MCF 10A (cell line): Measurements from ENCODE around the gene NRDE2. TPM values are rescaled to one million over a fixed set of nuclear protein-coding genes. Genes with fewer than 3 reads are reported as not detected.
A peak's percentile ranks its signal among the peaks of the same experiment; 100 is the strongest.

ENCODE experiments used
- BruUV-seq: library from RNA; stranded (reverse); fragments of 400-500 nt; replicated peaks from 2 replicates; lab custom pipeline; 2021; lab: Mats Ljungman, UMichigan
- CTCF ChIA-PET: fragments of 300-600 bp; sonication (Branson Sonifier 250); formaldehyde crosslinking; extraction: SDS; loops from one replicate; lab custom pipeline; 2021; ENCODE audit warnings: antibody characterized with exemption, inconsistent platforms; lab: Yijun Ruan, JAX
- POLR2A ChIA-PET: fragments of 300-600, 350-650 bp; sonication (Branson Sonifier 250); formaldehyde crosslinking; extraction: SDS; loops from one replicate; lab custom pipeline; 2020; ENCODE audit warnings: antibody characterized with exemption, inconsistent platforms; lab: Yijun Ruan, JAX
- DNase-seq: peaks from one replicate; pipeline ENCODE4 v3.0.0-alpha.2; 2018; ENCODE audit not compliant: unreplicated experiment
- H3K27ac Mint-ChIP-seq: one replicate; pipeline ENCODE4 v1.8.0; 2022; ENCODE audit warnings: mild to moderate bottlenecking, low read depth, mixed read lengths; ENCODE audit not compliant: unreplicated experiment
- H3K27me3 Mint-ChIP-seq: one replicate; pipeline ENCODE4 v1.8.0; 2022; ENCODE audit warnings: mixed read lengths; ENCODE audit not compliant: insufficient read depth, unreplicated experiment
- H3K36me3 Mint-ChIP-seq: one replicate; pipeline ENCODE4 v1.8.0; 2022; ENCODE audit warnings: mild to moderate bottlenecking, moderate library complexity, mixed read lengths; ENCODE audit not compliant: insufficient read depth, unreplicated experiment
- H3K4me1 Mint-ChIP-seq: one replicate; pipeline ENCODE4 v1.8.0; 2022; ENCODE audit warnings: mixed read lengths; ENCODE audit not compliant: insufficient read depth, unreplicated experiment
- H3K4me3 Mint-ChIP-seq: one replicate; pipeline ENCODE4 v1.8.0; 2022; ENCODE audit warnings: mild to moderate bottlenecking, moderate library complexity, mixed read lengths; ENCODE audit not compliant: unreplicated experiment
- H3K9me3 Mint-ChIP-seq: one replicate; pipeline ENCODE4 v1.8.0; 2022; ENCODE audit warnings: mixed read lengths; ENCODE audit not compliant: unreplicated experiment
- CTCF ChIP-seq: fragments of 200-600 bp; IDR thresholded peaks from one replicate; pipeline ENCODE4 v1.8.0; 2022; ENCODE audit warnings: antibody characterized with exemption, mild to moderate bottlenecking; ENCODE audit not compliant: unreplicated experiment
- intact Hi-C: fragments of 100-400 bp; cut with micrococcal nuclease; formaldehyde crosslinking; loops from 2 replicates; pipeline ENCODE4 v1.14.1; 2022
- total RNA-seq: library from RNA; stranded (reverse); gene quantifications from 2 replicates; pipeline ENCODE4 v1.2.3, GENCODE V29; 2022

NRDE2 gene
- total RNA-seq, 1 experiment from 2014 or later, result 16.5 TPM

GRCh38 chr14:90295870-90296516 lies 35.7 kb downstream of the NRDE2 start:
- Mint-ChIP-seq H3K4me3 (no peak overlapping the region), H3K36me3 (peaks cover 68% of the 10 kb centered on the region), H3K4me1 (no peaks in the 10 kb centered on the region), H3K27ac (no peak overlapping the region), H3K27me3 (no peaks in the 10 kb centered on the region), H3K9me3 (no peaks in the 10 kb centered on the region)
- no peak for TF ChIP-seq CTCF
- ChIA-PET CTCF (interaction anchor here (1.1 to 2.4 kb wide), 2 partner anchors 86 to 401 kb away, joined by 3 to 5 read pairs; no protein-coding TSS in a partner anchor), POLR2A (no interaction called here)
- intact Hi-C loops, result no loop called here
- BruUV-seq, result no TSS peak
- no peak for DNase-seq

- no TSS peak for BruUV-seq
- Mint-ChIP-seq H3K27ac (no peak overlapping the region), H3K4me1 (no peaks in the 10 kb centered on the region), H3K36me3 (peaks cover 68% of the 10 kb centered on the region), H3K9me3 (no peaks in the 10 kb centered on the region), H3K27me3 (no peaks in the 10 kb centered on the region), H3K4me3 (no peak overlapping the region)
- DNase-seq, result no peak
- no peak for TF ChIP-seq CTCF
- POLR2A ChIA-PET, result no interaction called here
- intact Hi-C loops, result no loop called here
- CTCF ChIA-PET, result interaction anchor here (2.4 kb wide), 1 partner anchor 402 kb away, joined by 5 read pairs; no protein-coding TSS in a partner anchor
Measured at GRCh38 chr14:90294872-90295271, 36.9 kb downstream of the NRDE2 start.

DNA sequence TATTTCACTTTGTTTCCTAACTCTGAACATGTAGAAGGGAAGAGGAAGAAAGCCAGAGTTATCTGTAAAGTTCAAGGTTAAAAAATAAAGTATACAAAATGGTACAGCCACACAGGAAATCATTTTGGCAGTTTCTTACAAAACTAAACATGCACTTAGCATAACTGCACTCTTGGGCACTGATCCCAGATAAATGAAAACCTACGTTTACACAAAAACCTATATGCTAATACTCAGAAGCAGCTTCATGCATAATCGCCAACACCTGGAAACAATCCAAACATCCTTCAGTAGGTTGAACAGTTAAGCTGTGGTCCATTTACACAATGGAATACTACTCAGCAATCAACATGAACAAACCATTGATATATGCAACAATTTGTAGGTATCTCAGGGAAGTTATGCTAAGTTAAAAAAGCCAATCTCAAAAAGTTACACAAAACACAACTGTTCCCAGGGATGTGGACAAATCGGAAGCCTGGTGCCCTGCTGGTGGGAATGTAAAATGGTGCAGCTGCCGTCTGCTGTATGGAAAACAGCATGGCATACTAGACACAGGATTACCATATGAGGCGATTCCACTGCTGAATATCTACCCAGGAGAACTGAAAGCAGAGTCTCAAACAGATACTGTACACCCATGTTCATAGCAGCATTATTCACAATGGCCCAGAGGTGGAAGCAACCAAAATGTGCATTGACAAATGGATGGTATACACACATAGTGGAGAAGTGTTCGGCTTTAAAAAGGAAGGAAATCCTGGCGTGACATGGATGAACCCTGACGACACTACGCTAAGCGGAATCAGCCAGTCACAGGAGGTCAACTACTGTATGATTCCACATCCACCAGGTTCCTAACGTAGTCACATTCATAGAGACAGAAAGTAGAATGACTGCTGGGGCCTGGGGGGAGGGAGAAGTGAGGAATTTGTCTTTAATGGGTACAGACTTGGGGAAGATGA lies 37.7 kb downstream of the NRDE2 start:
- H3K4me1 Mint-ChIP-seq, result no peaks in the 10 kb centered on the region
- no peak overlapping the region for H3K27ac Mint-ChIP-seq
- H3K9me3 Mint-ChIP-seq, result no peaks in the 10 kb centered on the region
- intact Hi-C loops, result no loop called here
- no peak overlapping the region for H3K4me3 Mint-ChIP-seq
- ChIA-PET POLR2A (no interaction called here), CTCF (interaction anchor here (0.5 to 2.4 kb wide), 3 partner anchors 375 to 886 kb away, joined by 4 to 5 read pairs (median 4); no protein-coding TSS in a partner anchor)
- BruUV-seq, result no TSS peak
- TF ChIP-seq CTCF, result no peak
- DNase-seq, result no peak
- H3K27me3 Mint-ChIP-seq, result no peaks in the 10 kb centered on the region
- H3K36me3 Mint-ChIP-seq, result peaks cover 66% of the 10 kb centered on the region

- peaks cover 69% of the 10 kb centered on the region for H3K36me3 Mint-ChIP-seq
- CTCF ChIA-PET, result interaction anchor here (0.9 to 1.4 kb wide), 4 partner anchors 10 to 319 kb away, joined by 3 to 4 read pairs (median 4); no protein-coding TSS in a partner anchor
- DNase-seq, result peak; percentile 33
- no peak overlapping the region for H3K4me3 Mint-ChIP-seq
- H3K4me1 Mint-ChIP-seq, result no peaks in the 10 kb centered on the region
- intact Hi-C loops, result no loop called here
- no peaks in the 10 kb centered on the region for H3K9me3 Mint-ChIP-seq
- no TSS peak for BruUV-seq
- H3K27ac Mint-ChIP-seq, result peak overlapping the region; percentile 44
- no peaks in the 10 kb centered on the region for H3K27me3 Mint-ChIP-seq
- POLR2A ChIA-PET, result interaction anchor here (1.0 kb wide), 1 partner anchor 104 kb away, joined by 3 read pairs; no protein-coding TSS in a partner anchor
- no peak for TF ChIP-seq CTCF
Measured at GRCh38 chr14:90291699-90292098, 40.0 kb downstream of the NRDE2 start.
